OCI-LY3 (cell line): Measurements from ENCODE around the gene LCE5A.
"Not testable (repeated sequence)": the region's sequence is repeated elsewhere in the genome, so short reads cannot be mapped to it uniquely, and the experiment has no call there.

Experiments
- H2AFZ ChIP-seq: fragments of 200-600, 300-600 bp; shearing (Covaris generic); 2 replicates; pipeline ENCODE4 v1.6.0; 2014; ENCODE audit warnings: antibody characterized with exemption, low read depth, low read length
- H3K27ac ChIP-seq: fragments of 200-600, 300-600 bp; sonication (generic); 2 replicates; pipeline ENCODE4 v1.5.1; 2014; ENCODE audit warnings: mild to moderate bottlenecking, low read length, moderate library complexity, mixed read lengths
- H3K27me3 ChIP-seq: fragments of 200-600, 300-600 bp; sonication (generic); 2 replicates; pipeline ENCODE4 v1.6.1; 2014; ENCODE audit warnings: low read depth, low read length, mixed read lengths
- H3K36me3 ChIP-seq: fragments of 200-600, 300-600 bp; sonication (generic); replicated peaks from 2 replicates; pipeline ENCODE3; 2014; ENCODE audit warnings: low read depth, low read length, mixed read lengths
- H3K4me1 ChIP-seq: fragments of 300-600, 200-600 bp; sonication (generic); 2 replicates; pipeline ENCODE4 v1.6.1; 2014; ENCODE audit warnings: low read length, mixed read lengths
- H3K4me2 ChIP-seq: fragments of 200-600, 300-600 bp; sonication (generic); 2 replicates; pipeline ENCODE4 v1.6.1; 2014; ENCODE audit warnings: low read length, mixed read lengths
- H3K4me3 ChIP-seq: fragments of 300-600, 200-600 bp; sonication (generic); 2 replicates; pipeline ENCODE4 v1.5.1; 2014; ENCODE audit warnings: antibody characterized with exemption, mild to moderate bottlenecking, low read length, moderate library complexity
- H3K79me2 ChIP-seq: fragments of 300-600, 200-600 bp; shearing (Covaris generic); 2 replicates; pipeline ENCODE4 v1.6.1; 2014; ENCODE audit warnings: mild to moderate bottlenecking, low read length, mixed read lengths
- H3K9ac ChIP-seq: fragments of 300-600, 200-600 bp; shearing (Covaris generic); 2 replicates; pipeline ENCODE4 v1.6.0; 2014; ENCODE audit warnings: mild to moderate bottlenecking, low read length, moderate library complexity
- H3K9me3 ChIP-seq: fragments of 200-600, 300-600 bp; shearing (Covaris generic); 2 replicates; pipeline ENCODE4 v1.6.1; 2014; ENCODE audit warnings: low read length, mixed read lengths; ENCODE audit not compliant: insufficient read depth
- H4K20me1 ChIP-seq: fragments of 200-600, 300-600 bp; sonication (generic); 2 replicates; pipeline ENCODE4 v1.6.1; 2016; ENCODE audit warnings: low read length, mixed read lengths; ENCODE audit not compliant: insufficient read depth
- CTCF ChIP-seq: fragments of 200-600, 300-600 bp; sonication (generic); IDR thresholded peaks from 2 replicates; pipeline ENCODE4 v1.5.1; 2014; ENCODE audit warnings: antibody characterized with exemption, low read length, low read depth
- EZH2phosphoT487 ChIP-seq: fragments of 200-600 bp; shearing (Covaris generic); IDR thresholded peaks from 2 replicates; pipeline ENCODE4 v1.6.1; 2018; ENCODE audit warnings: antibody characterized with exemption, mixed run types, low read depth

Gene LCE5A

GRCh38 chr1:152486400-152487006 lies 24.1 kb upstream of the LCE5A start:
- Histone ChIP-seq H3K36me3 (no peaks in the 10 kb centered on the region), H2AFZ (no peak overlapping the region), H3K4me2 (no peak overlapping the region), H3K27me3 (no peaks in the 10 kb centered on the region; the same call in 1 of the 2 replicates), H3K27ac (no peak overlapping the region), H3K9me3 (no peaks in the 10 kb centered on the region), H3K9ac (no peak overlapping the region), H4K20me1 (no peaks in the 10 kb centered on the region), H3K4me1 (no peaks in the 10 kb centered on the region), H3K4me3 (no peak overlapping the region), H3K79me2 (no peaks in the 10 kb centered on the region)
- TF ChIP-seq EZH2phosphoT487 (no peak), CTCF (peak; percentile 74)

- Histone ChIP-seq H3K9me3 (no peaks in the 10 kb centered on the region), H3K79me2 (no peaks in the 10 kb centered on the region), H3K9ac (no peak overlapping the region), H3K4me3 (no peak overlapping the region), H3K27me3 (no peaks in the 10 kb centered on the region; the same call in 1 of the 2 replicates), H3K36me3 (no peaks in the 10 kb centered on the region), H3K27ac (no peak overlapping the region), H3K4me2 (no peak overlapping the region), H4K20me1 (no peaks in the 10 kb centered on the region), H3K4me1 (no peaks in the 10 kb centered on the region), H2AFZ (no peak overlapping the region)
- TF ChIP-seq EZH2phosphoT487 (no peak), CTCF (no peak)
These were observed 22.7 kb upstream of the LCE5A start for GRCh38 chr1:152487871-152488270.

GRCh38 chr1:152491537-152491936 lies 19.1 kb upstream of the LCE5A start:
- H3K4me3 ChIP-seq, H3K4me1 ChIP-seq, H3K27me3 ChIP-seq, H3K9ac ChIP-seq, H3K4me2 ChIP-seq, H3K27ac ChIP-seq, H3K79me2 ChIP-seq, H2AFZ ChIP-seq, H3K9me3 ChIP-seq, H3K36me3 ChIP-seq, H4K20me1 ChIP-seq: not testable (repeated sequence)

GRCh38 chr1:152495066-152495675 lies 15.4 kb upstream of the LCE5A start:
- H3K9ac ChIP-seq, result no peak overlapping the region
- no peaks in the 10 kb centered on the region for H3K9me3 ChIP-seq
- no peak overlapping the region for H3K27ac ChIP-seq
- no peaks in the 10 kb centered on the region for H3K4me1 ChIP-seq
- no peak overlapping the region for H3K4me2 ChIP-seq
- H4K20me1 ChIP-seq, result no peaks in the 10 kb centered on the region
- H3K4me3 ChIP-seq, result no peak overlapping the region
- H3K36me3 ChIP-seq, result no peaks in the 10 kb centered on the region
- no peak for TF ChIP-seq EZH2phosphoT487
- TF ChIP-seq CTCF, result peak; percentile 69
- no peak overlapping the region for H2AFZ ChIP-seq
- 0 out of 2 replicates have a peak, but pooled peaks cover 5% of the 10 kb centered on the region for H3K27me3 ChIP-seq
- H3K79me2 ChIP-seq, result no peaks in the 10 kb centered on the region
